ENCODE measurements around the gene ERFL.

ERFL gene

DNA sequence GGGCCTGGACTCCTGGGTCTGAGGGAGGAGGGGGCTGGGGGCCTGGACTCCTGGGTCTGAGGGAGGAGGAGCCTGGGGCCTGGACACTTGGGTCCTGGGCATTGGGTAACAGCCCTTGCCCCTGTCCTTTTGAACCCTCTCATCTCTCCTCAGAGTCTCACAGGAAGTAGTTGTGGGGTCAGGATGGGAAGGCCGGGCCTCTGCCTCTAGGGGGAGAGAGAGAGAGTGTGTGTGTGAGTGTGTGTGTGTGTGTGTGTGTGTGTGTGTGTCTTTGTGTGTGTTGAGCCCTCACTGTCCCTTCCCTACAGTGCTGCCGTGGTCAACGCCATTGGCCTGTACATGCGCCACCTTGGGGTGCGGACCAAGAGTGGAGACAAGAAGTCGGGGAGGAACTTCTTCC, 34.4 kb downstream of the ERFL start:
- TF ChIP-seq SPI1 (IDR thresholded peaks at IDR 0.05; ENCODE audit: borderline replicate concordance, low read depth), result no peak
- TF ChIP-seq GABPA (IDR thresholded peaks at IDR 0.05; ENCODE audit: low read depth), result no peak
- TF ChIP-seq, protein P1, sequence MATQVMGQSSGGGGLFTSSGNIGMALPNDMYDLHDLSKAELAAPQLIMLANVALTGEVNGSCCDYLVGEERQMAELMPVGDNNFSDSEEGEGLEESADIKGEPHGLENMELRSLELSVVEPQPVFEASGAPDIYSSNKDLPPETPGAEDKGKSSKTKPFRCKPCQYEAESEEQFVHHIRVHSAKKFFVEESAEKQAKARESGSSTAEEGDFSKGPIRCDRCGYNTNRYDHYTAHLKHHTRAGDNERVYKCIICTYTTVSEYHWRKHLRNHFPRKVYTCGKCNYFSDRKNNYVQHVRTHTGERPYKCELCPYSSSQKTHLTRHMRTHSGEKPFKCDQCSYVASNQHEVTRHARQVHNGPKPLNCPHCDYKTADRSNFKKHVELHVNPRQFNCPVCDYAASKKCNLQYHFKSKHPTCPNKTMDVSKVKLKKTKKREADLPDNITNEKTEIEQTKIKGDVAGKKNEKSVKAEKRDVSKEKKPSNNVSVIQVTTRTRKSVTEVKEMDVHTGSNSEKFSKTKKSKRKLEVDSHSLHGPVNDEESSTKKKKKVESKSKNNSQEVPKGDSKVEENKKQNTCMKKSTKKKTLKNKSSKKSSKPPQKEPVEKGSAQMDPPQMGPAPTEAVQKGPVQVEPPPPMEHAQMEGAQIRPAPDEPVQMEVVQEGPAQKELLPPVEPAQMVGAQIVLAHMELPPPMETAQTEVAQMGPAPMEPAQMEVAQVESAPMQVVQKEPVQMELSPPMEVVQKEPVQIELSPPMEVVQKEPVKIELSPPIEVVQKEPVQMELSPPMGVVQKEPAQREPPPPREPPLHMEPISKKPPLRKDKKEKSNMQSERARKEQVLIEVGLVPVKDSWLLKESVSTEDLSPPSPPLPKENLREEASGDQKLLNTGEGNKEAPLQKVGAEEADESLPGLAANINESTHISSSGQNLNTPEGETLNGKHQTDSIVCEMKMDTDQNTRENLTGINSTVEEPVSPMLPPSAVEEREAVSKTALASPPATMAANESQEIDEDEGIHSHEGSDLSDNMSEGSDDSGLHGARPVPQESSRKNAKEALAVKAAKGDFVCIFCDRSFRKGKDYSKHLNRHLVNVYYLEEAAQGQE (IDR thresholded peaks at IDR 0.05; ENCODE audit: insufficient replicate concordance, low read depth), result no peak
- no peak for TF ChIP-seq CTCF (IDR thresholded peaks at IDR 0.05; ENCODE audit: insufficient read depth, low read length)
- no peak for TF ChIP-seq POLR2AphosphoS5 (IDR thresholded peaks at IDR 0.05; ENCODE audit: low read depth)
- DNase-seq (ENCODE audit: low read depth in 1 of 2, low spot score in 1 of 2), result peak in 1 of 2 experiments; percentile 20
- Histone ChIP-seq H3K27ac (replicated peaks) (no peak overlapping the region), H3K27me3 (ENCODE audit: insufficient read depth, poor library complexity, severe bottlenecking) (no peaks in the 10 kb centered on the region), H3K4me3 (replicated peaks; ENCODE audit: insufficient read depth, low read length) (no peak overlapping the region)

DNA sequence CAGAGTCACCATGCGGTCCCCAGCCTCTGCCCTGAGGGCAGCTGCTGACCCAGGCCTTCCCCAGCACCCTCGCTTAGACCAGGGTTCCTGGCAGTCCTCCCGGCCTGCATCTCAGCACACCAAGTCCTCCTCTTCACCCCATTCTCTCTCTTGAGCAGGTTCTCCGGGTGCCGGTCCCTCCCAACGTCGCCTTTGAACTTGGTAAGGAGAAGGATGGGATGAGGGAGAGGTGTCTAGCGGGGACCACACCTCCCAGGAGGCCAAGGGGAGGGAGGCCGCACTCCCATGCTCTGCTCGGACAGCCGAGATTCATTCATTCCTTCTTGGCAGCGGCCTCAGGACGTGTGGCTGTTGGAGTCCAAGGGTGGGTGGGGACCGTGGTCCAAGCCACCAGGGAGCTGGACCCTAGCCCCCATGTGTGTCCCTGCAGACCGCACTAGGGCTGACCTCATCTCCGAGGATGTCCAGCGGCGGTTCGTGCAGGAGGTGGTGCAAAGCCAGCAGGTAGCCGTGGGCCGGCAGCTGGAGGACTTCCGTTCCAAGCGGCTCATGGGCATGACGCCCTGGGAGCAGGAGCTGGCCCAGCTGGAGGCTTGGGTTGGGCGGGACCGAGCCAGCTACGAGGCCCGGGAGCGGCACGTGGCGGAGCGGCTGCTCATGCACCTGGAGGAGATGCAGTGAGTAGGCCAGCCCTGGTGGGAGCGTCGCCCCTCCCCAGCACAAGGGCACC, 35.9 kb downstream of the ERFL start:
- Histone ChIP-seq H3K27me3 (ENCODE audit: insufficient read depth, poor library complexity, severe bottlenecking) (no peaks in the 10 kb centered on the region), H3K27ac (replicated peaks) (no peak overlapping the region), H3K4me3 (replicated peaks; ENCODE audit: insufficient read depth, low read length) (no peak overlapping the region)
- 0 out of 2 replicates have a peak, but pooled peaks have one; percentile 13 for TF ChIP-seq POLR2AphosphoS5 (IDR thresholded peaks at IDR 0.05; ENCODE audit: low read depth)
- no peak for TF ChIP-seq SPI1 (IDR thresholded peaks at IDR 0.05; ENCODE audit: borderline replicate concordance, low read depth)
- no peak for TF ChIP-seq GABPA (IDR thresholded peaks at IDR 0.05; ENCODE audit: low read depth)
- DNase-seq (ENCODE audit: low read depth in 1 of 2, low spot score in 1 of 2), result no peak

GRCh38 chr19:41890936-41891335, 37.3 kb downstream of the ERFL start:
- H3K27ac ChIP-seq (replicated peaks), result no peak overlapping the region
- DNase-seq (ENCODE audit: low read depth in 1 of 2, low spot score in 1 of 2), result no peak

More at GRCh38 chr19:41890936-41891335, 37.3 kb downstream of the ERFL start:
- H3K4me3 ChIP-seq (replicated peaks; ENCODE audit: insufficient read depth, low read length), result no peak overlapping the region
- H3K27me3 ChIP-seq (ENCODE audit: insufficient read depth, poor library complexity, severe bottlenecking), result no peaks in the 10 kb centered on the region
- no peak for TF ChIP-seq SPI1 (IDR thresholded peaks at IDR 0.05; ENCODE audit: borderline replicate concordance, low read depth)
- TF ChIP-seq GABPA (IDR thresholded peaks at IDR 0.05; ENCODE audit: low read depth), result no peak
- TF ChIP-seq, protein P1 (IDR thresholded peaks at IDR 0.05; ENCODE audit: insufficient replicate concordance, low read depth), result no peak
- no peak for TF ChIP-seq CTCF (IDR thresholded peaks at IDR 0.05; ENCODE audit: insufficient read depth, low read length)
- no peak for TF ChIP-seq POLR2AphosphoS5 (IDR thresholded peaks at IDR 0.05; ENCODE audit: low read depth)
